ENCODE data around the gene GNLY. TPM values are rescaled to one million over a fixed set of nuclear protein-coding genes. Genes with fewer than 3 reads are reported as not detected.
A peak's percentile ranks its signal among the peaks of the same experiment; 100 is the strongest.
"Not testable (repeated sequence)": the region's sequence is repeated elsewhere in the genome, so short reads cannot be mapped to it uniquely, and the experiment has no call there.

Gene GNLY
- total and polyA plus RNA-seq, 5 experiments from 2014 or later, result 5.3 to 1,108 (median 21.0) TPM

GRCh38 chr2:85708641-85709040 lies 14.5 kb downstream of the GNLY start:
- DNase-seq (no peak), ATAC-seq (no peak)
- no peak overlapping the region for H3K4me3 Mint-ChIP-seq
- H3K27ac Mint-ChIP-seq, result no peak overlapping the region
- peaks cover 0 to 19% (median 6%) of the 10 kb centered on the region in 5 donors for H3K27me3 Mint-ChIP-seq
- no peaks in the 10 kb centered on the region for H3K36me3 Mint-ChIP-seq
- POLR2A ChIA-PET, result no interaction called here
- no peaks in the 10 kb centered on the region for H3K9me3 Mint-ChIP-seq
- peaks cover 1 to 43% (median 5%) of the 10 kb centered on the region in 4 donors for H3K4me1 Mint-ChIP-seq

GRCh38 chr2:85709401-85709811 lies 15.2 kb downstream of the GNLY start:
- H3K27me3 Mint-ChIP-seq, result peaks cover 0 to 19% (median 6%) of the 10 kb centered on the region in 5 donors

GRCh38 chr2:85710687-85711577 lies 16.8 kb downstream of the GNLY start:
- Mint-ChIP-seq H3K4me1 (peaks cover 5 to 25% (median 17%) of the 10 kb centered on the region in 4 donors), H3K36me3 (no peaks in the 10 kb centered on the region), H3K9me3 (no peaks in the 10 kb centered on the region), H3K4me3 (no peak overlapping the region), H3K27ac (no peak overlapping the region), H3K27me3 (peaks cover 0 to 18% (median 6%) of the 10 kb centered on the region in 5 donors)
- DNase-seq, result no peak
- no peak for ATAC-seq
- POLR2A ChIA-PET, result no interaction called here

More at GRCh38 chr2:85709401-85709811, 15.2 kb downstream of the GNLY start:
- DNase-seq, result no peak
- H3K36me3 Mint-ChIP-seq, result no peaks in the 10 kb centered on the region
- no peak overlapping the region for H3K27ac Mint-ChIP-seq
- H3K4me1 Mint-ChIP-seq, result peaks cover 5 to 41% (median 9%) of the 10 kb centered on the region in 4 donors
- no peak for ATAC-seq
- no peaks in the 10 kb centered on the region for H3K9me3 Mint-ChIP-seq
- POLR2A ChIA-PET, result no interaction called here
- H3K4me3 Mint-ChIP-seq, result no peak overlapping the region

GRCh38 chr2:85711578-85712060 lies 17.5 kb downstream of the GNLY start:
- DNase-seq (no peak), ATAC-seq (no peak)
- no peaks in the 10 kb centered on the region for H3K36me3 Mint-ChIP-seq
- H3K4me3 Mint-ChIP-seq, result no peak overlapping the region
- H3K4me1 Mint-ChIP-seq, result peaks cover 5 to 26% (median 14%) of the 10 kb centered on the region in 4 donors
- no peaks in the 10 kb centered on the region for H3K9me3 Mint-ChIP-seq
- POLR2A ChIA-PET, result no interaction called here
- no peak overlapping the region for H3K27ac Mint-ChIP-seq
- peaks cover 0 to 12% (median 6%) of the 10 kb centered on the region in 5 donors for H3K27me3 Mint-ChIP-seq

GRCh38 chr2:85712336-85712735 lies 18.2 kb downstream of the GNLY start:
- POLR2A ChIA-PET, result no interaction called here
- Mint-ChIP-seq H3K27me3 (peaks cover 0 to 7% (median 3%) of the 10 kb centered on the region in 5 donors), H3K9me3 (no peaks in the 10 kb centered on the region), H3K27ac (no peak overlapping the region), H3K4me3 (no peak overlapping the region), H3K36me3 (no peaks in the 10 kb centered on the region), H3K4me1 (peaks cover 4 to 22% (median 9%) of the 10 kb centered on the region in 4 donors)
- DNase-seq (no peak), ATAC-seq (no peak)

- Mint-ChIP-seq H3K27me3 (peaks cover 0 to 7% (median 3%) of the 10 kb centered on the region in 5 donors), H3K4me1 (peaks cover 4 to 21% (median 8%) of the 10 kb centered on the region in 4 donors), H3K36me3 (no peaks in the 10 kb centered on the region), H3K4me3 (no peak overlapping the region), H3K27ac (peak overlapping the region in 1 of 10 donors; percentile 25), H3K9me3 (no peaks in the 10 kb centered on the region)
- DNase-seq (no peak), ATAC-seq (no peak)
- POLR2A ChIA-PET, result no interaction called here
These were observed 18.9 kb downstream of the GNLY start for GRCh38 chr2:85712849-85713612.

- H3K4me3 Mint-ChIP-seq, result peak overlapping the region in 1 of 10 donors; percentile 30
- POLR2A ChIA-PET, result no interaction called here
- H3K36me3 Mint-ChIP-seq, result no peaks in the 10 kb centered on the region
- peaks cover 0 to 7% (median 3%) of the 10 kb centered on the region in 5 donors for H3K27me3 Mint-ChIP-seq
- H3K9me3 Mint-ChIP-seq, result no peaks in the 10 kb centered on the region
- H3K4me1 Mint-ChIP-seq, result peaks cover 4 to 21% (median 8%) of the 10 kb centered on the region in 4 donors
- no peak for DNase-seq
- H3K27ac Mint-ChIP-seq, result peak overlapping the region in 2 of 10 donors; percentile 77 to 82
- ATAC-seq, result no peak
These were observed 19.7 kb downstream of the GNLY start for GRCh38 chr2:85713836-85714235.

- Mint-ChIP-seq H3K4me1 (peaks cover 4 to 21% (median 8%) of the 10 kb centered on the region in 4 donors), H3K27ac (peak overlapping the region in 2 of 10 donors; percentile 77 to 82)
- POLR2A ChIA-PET, DNase-seq, H3K36me3 Mint-ChIP-seq, ATAC-seq, H3K4me3 Mint-ChIP-seq, H3K9me3 Mint-ChIP-seq, H3K27me3 Mint-ChIP-seq: not testable (repeated sequence)
These were observed 20.3 kb downstream of the GNLY start for GRCh38 chr2:85714421-85714820.

- Mint-ChIP-seq H3K27ac (no peak overlapping the region), H3K4me3 (no peak overlapping the region)
- POLR2A ChIA-PET, result no interaction called here
These were observed 20.7 kb downstream of the GNLY start for GRCh38 chr2:85714841-85715240.

GRCh38 chr2:85716346-85716914 lies 22.3 kb downstream of the GNLY start:
- peaks cover 0 to 4% (median 2%) of the 10 kb centered on the region in 5 donors for H3K27me3 Mint-ChIP-seq
- H3K4me1 Mint-ChIP-seq, result peaks cover 4 to 21% (median 7%) of the 10 kb centered on the region in 4 donors
- no peak for DNase-seq
- POLR2A ChIA-PET, result no interaction called here
- no peak overlapping the region for H3K4me3 Mint-ChIP-seq
- no peak overlapping the region for H3K27ac Mint-ChIP-seq
- ATAC-seq, result no peak
- H3K36me3 Mint-ChIP-seq, result no peaks in the 10 kb centered on the region
- H3K9me3 Mint-ChIP-seq, result peaks cover 0 to 4% (median 0%) of the 10 kb centered on the region in 9 donors

More at GRCh38 chr2:85714841-85715240, 20.7 kb downstream of the GNLY start:
- H3K9me3 Mint-ChIP-seq, result no peaks in the 10 kb centered on the region
- H3K36me3 Mint-ChIP-seq, result no peaks in the 10 kb centered on the region
- DNase-seq (no peak), ATAC-seq (peak in 1 of 2 donors; percentile 60)
- H3K27me3 Mint-ChIP-seq, result peaks cover 0 to 8% (median 0%) of the 10 kb centered on the region in 5 donors
- peaks cover 4 to 21% (median 8%) of the 10 kb centered on the region in 4 donors for H3K4me1 Mint-ChIP-seq

- H3K4me1 Mint-ChIP-seq, result peaks cover 4 to 21% (median 5%) of the 10 kb centered on the region in 4 donors
- POLR2A ChIA-PET, result no interaction called here
- H3K27ac Mint-ChIP-seq, result no peak overlapping the region
- peaks cover 0 to 4% (median 0%) of the 10 kb centered on the region in 5 donors for H3K27me3 Mint-ChIP-seq
- H3K4me3 Mint-ChIP-seq, result no peak overlapping the region
- ATAC-seq, result no peak
- DNase-seq, result no peak
- H3K36me3 Mint-ChIP-seq, result no peaks in the 10 kb centered on the region
- peaks cover 0 to 4% (median 0%) of the 10 kb centered on the region in 9 donors for H3K9me3 Mint-ChIP-seq
These were observed 23.3 kb downstream of the GNLY start for GRCh38 chr2:85717308-85718008.

- no peak overlapping the region for H3K27ac Mint-ChIP-seq
These were observed 23.8 kb downstream of the GNLY start for GRCh38 chr2:85718009-85718391.

More at GRCh38 chr2:85718009-85718391, 23.8 kb downstream of the GNLY start:
- peaks cover 0 to 4% (median 0%) of the 10 kb centered on the region in 9 donors for H3K9me3 Mint-ChIP-seq
- no peak overlapping the region for H3K4me3 Mint-ChIP-seq
- H3K27me3 Mint-ChIP-seq, result peaks cover 0 to 4% (median 0%) of the 10 kb centered on the region in 5 donors
- no peak for ATAC-seq
- POLR2A ChIA-PET, result no interaction called here
- no peaks in the 10 kb centered on the region for H3K36me3 Mint-ChIP-seq
- peaks cover 4 to 21% (median 5%) of the 10 kb centered on the region in 4 donors for H3K4me1 Mint-ChIP-seq
- DNase-seq, result no peak
